Activated CD8-positive, alpha-beta memory T cell treated with anti-CD3 and anti-CD28 coated beads, Interleukin-2, amount 50 U/mL, for 48 hours (primary cell): ENCODE data around the gene SLC44A1.

Experiments
- DNase-seq: peaks from one replicate; pipeline ENCODE4 v3.0.0-alpha.2; 2020

Gene SLC44A1

DNA sequence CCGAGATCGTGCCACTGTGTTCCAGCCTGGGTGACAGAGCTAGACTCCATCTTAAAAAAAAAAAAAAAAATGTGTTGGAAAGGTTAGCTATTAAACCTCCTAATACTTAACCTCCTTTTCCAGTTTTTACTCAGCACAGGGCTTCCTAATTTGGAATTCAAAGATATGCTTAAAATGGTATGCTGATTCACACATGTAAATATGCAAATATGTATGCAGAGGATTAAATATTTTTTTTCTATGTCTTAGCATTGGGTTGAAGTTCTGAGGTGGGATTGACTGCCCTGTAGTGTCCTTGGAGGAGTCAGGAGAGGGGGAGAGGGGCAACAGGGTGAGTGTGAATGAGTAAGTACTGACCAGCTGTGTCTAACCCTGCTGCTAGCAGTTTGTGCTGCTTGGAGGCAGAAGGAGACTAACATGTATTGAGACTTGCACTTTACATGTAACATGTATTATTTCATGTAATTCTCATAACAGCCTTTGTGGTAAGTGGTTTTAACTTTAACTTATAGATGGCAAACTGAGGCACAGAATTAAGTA, 63.2 kb downstream of the SLC44A1 start:
- DNase-seq = no peak

DNA sequence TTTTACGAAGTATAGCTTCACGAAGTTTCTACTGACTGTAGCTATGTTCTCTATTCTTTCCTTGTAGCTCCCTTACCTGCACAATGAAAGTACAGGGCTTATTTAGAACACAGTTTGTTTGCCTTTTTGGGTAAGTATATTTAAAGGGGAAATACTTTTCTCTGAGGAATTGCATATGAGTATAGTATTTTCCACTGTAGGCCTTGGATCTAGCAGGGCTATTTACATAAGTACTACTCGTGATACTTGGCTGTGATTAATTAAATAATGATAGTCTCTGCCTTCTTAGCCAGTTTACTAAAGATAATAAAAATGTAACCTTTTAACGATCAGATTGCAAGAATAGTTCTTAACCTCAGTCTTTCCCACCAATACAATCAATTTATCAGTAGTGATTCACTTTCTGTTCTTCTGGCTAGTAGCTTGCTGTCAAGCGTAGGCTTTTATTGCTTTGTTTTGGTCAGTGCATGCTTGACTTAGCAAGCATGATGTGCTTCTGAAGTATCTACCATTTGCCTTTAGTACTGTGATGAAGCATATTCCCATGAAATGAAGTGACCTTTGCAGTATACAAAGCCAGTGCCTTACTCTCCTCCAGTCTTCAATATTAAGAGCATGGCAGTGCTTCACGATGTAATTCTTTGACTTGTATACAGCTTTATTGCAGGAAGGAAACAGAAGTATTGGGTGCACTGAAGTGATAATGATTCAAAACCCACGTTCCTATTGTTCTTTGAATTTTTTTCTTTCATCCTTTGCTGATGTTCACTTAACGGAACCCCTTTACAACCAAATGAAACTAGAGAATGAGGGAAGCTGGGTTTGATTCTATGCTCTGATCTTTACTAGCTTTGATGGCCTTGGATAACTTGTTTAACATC, 64.2 kb downstream of the SLC44A1 start:
- DNase-seq = no peak

DNA sequence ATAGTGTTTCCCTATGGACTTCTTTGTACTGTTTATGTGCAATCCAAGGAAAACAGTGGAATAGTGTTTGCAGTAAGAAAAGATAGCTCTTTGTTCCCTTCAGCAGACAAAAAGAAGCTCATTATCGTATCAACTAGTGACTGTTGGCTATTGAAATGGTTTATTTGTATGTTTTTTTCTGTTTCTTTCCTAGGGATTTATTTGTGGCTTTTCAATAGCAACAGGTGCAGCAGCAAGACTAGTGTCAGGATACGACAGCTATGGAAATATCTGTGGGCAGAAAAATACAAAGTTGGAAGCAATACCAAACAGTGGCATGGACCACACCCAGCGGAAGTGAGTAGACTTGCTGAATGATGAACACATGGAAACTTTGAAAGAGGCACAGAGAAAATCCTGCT, 65.1 kb downstream of the SLC44A1 start:
- no peak for DNase-seq

DNA sequence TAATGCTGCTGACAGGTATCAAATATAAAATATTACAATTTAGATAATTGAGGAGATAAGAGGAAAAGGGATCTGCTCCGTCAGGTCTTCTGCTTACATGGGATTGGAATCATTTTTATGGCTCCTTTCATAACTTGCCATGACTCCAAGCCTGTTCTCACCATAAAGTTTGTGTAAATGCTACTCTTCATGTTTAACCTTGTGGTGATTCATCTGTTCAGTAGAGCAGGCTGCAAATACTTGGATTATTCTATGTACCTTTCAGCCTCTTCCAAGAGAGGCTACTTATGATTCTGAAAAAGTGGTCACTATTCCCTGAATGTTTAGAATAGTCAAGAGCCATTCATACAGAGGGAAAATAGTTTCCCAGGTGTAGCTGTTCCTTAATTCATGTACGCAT, 66.9 kb downstream of the SLC44A1 start:
- no peak for DNase-seq

DNA sequence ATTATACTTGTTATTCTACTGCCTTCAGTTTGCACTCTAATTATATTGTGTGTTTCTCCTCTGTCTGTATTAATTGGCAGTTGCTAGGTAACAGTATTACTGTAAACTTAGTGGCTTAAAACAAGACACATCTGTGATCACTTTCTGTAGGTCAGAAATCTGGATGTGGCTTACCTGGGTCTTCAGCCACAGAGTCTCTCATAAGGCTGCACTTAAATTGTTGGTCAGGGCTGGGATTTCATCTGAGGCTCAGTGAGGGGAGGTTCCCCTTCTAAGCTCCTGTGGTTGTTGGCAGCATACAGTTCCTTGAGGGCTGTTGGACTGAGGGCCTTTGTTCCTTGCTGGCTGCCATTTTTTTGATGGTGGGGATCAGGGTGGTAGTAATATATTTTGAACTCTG, 68.8 kb downstream of the SLC44A1 start:
- no peak for DNase-seq

DNA sequence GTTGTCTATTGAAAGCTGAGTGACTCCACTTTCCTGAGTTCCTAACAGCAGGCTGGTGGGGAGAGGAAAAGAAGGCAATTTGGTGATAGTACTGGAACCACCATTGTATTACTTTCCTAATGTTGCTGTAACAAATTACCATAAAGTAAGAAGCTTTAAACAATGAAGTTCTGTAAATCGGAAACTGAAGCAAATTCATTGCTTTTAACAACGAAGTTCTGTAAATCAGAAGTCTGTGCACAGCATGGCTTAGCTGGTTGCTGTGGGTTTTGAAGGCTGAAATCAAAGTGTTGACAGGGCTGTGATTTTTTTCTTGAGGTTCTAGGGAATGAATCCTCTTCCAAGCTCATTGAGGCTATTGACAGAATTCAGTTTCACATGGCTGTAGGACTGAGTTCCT, 72.3 kb downstream of the SLC44A1 start:
- DNase-seq = no peak

DNA sequence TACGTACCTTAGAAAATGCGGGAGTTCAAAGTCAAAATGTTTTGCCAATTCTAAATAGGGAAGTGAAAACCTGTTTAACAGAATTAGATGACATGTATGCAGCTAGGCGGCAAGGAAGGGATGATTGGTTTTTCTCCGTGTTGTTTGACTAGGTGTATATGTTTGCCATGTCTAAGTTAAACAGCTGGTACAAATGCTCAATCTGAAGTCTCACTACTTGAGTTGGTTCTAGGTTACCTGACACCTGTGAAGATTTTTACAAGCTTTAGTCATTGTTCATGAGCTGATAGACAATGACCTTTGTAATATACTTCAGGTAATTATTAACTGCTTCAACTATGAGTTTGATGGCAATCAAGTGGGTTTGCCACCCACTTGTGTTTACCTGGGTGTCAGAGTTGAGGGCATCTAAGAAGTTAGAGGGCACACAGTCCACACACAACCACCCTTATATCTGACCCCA, 74.3 kb downstream of the SLC44A1 start:
- no peak for DNase-seq

DNA sequence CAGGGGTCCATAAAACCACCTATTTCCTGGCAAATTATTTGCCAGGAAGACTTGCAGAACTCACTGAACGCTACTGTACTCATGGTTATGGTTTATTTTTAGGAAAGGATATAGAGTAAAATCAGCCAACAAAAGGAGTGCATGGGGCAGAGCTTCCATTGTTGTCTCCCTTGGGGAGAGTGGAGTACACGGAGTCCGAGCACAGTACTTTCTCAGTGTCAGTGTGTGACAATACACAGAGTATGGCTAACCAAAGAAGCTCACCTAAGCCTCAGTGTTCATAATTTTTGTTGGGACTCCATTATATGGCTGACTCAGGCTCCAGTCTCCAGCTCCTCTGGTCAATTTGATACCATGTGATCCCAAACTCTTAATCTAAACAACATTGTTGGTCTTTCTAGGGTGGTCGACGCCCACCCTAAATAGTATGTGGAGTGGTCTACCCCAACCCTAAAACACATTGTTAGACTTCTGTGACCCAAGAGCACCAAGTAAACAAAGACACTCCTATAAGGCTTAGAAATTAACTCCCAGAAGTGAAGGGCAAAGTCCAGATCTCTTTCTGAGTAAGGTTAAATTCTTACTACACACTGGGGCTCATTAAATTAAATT, 74.9 kb downstream of the SLC44A1 start:
- DNase-seq = no peak

DNA sequence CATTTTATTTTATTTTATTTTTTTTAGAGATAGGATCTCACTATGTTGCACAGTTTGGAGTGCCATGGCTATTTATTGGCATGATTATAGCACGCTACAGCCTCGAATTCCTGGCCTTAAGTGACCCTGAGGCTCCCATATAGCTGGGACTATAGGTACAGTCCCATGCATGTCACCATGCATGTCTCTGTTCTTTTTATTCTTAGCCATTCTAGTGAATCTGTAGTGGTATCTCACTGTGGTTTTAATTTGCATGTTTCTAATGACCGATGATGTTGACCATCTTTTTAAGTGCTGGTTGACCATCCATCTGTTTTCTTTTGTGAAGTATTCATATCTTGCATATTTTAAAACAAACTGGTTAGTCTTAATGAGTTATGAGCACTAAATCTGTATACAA, 76.1 kb downstream of the SLC44A1 start:
- DNase-seq = no peak

DNA sequence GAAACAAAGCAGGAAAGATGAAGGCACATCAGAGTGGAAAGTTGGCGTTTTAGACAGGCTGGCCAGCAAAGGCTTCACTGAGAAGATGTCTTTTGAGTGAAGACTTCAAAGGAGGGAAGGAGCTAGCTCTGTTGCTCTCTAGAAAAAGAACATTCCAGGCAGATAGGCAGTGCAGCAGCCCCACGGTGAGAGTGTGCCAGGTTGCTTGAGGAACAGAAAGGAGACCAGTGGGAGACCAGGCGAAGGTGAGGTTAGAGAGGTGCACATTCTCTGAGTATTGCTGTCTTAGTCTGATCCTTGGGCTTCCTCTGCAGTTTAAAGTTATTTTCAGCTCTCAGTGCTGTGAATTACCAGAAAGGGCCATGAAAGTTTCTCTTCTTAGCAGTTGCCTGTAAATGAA, 83.8 kb downstream of the SLC44A1 start:
- no peak for DNase-seq

DNA sequence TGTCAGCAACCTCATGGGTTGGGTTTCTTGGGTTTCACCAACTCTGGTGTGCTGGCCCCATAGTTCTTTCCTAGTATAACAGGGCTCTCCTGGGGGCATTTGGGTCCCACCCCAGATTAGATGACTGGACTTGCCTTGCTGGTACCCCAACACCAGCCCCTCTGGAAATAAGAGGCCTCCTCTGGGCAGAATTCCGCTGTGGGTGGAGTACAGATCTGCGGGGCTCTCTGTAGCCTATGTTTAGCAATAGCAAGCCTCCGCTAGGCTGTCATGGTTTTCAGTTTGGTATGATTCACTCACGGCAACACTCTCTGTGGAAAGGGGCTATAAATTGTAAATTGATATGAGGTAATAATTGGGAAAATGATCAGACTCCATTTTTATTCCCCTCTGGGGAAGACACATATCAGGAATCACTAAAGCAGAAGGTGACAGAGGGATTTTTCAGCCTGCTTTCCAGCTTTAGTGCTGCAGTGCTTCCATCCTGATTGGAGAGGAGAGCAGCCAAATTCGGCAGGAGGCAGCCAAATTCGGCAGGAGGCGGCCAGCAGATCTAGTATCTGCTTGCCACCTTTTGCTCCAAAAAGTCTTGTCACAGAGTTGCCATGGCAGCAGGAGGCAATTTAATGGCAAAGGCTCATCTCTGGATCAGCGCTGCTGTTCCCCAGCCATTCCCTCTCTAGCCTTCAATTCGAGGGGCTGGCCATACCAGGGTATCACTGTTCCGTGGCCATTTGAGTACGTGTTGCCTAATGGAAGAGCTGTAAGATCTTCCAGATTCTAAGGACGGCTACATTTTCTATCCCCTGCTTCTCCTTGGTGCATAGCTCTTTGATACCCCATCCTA, 84.6 kb downstream of the SLC44A1 start:
- DNase-seq = no peak

DNA sequence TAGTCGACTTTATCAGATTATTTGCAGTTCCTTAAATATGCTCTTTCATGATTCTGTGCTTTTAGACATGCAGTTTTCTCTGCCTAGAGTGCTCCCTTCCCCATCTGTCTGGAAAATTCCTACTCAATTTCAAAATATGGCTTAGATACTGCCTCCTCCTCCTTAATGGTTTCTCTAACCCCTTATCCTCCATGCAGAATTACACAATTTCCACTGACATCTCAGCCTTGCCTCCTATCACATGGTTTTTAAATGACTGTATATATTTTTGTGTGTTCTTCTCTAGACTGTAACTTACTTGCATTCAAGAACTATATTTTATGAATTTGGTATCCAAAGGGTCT, 85.2 kb downstream of the SLC44A1 start:
- no peak for DNase-seq

DNA sequence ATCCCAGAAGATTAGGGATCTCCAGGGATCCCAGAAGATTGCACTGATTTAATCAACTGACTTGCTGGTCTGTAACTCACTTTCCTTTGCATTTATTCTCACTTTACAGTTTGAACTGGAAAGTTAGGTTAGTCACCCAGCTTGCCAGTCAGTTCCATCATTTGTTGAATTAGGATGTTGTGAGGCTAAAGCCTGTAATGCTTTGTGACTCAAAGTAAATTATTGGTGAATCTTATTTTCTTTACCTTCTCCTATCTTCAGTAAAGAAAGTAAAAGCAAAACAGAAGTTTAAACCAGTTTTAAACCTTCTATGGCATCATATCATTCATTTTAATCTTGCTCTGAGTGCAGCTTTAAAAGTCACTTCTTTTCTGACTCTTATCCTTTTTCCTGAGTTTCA, 85.8 kb downstream of the SLC44A1 start:
- no peak for DNase-seq

DNA sequence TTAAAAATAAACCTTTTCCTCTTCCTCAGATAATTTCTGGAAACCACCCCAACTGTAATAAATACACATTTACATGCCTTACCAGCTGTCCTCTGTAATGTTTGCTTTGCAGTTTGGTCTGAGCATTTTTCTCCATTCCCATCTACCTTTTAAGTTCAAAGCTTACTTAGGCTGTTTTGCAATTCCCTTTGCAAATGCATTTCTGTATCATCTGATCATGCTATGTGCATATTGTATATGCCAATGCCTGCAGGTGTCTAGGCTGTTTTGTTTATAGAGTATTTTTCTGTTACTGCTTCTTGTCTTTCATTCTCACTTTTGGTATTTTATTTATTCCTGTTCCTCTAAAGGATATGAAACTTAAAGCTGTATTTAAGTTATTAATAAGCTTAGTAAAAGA, 86.3 kb downstream of the SLC44A1 start:
- DNase-seq = no peak

DNA sequence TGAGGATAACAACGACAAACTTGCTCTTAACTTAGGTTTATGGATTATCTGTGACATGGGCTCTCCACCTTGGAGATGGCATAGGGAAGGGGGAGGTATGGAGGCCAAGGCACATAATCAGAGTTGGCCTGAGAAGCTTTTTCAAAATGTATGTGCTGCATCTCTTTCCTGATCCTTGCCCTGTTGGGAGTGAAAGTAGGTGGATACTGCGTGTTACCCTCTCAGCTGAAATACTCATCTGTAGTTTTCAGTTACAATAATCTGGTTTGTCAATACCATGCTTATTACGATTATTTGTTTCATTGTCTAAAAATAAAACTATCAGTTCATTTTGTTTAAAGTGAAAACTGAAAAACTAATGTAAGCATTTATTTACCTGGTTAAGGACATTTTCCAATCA, 86.7 kb downstream of the SLC44A1 start:
- DNase-seq = no peak

DNA sequence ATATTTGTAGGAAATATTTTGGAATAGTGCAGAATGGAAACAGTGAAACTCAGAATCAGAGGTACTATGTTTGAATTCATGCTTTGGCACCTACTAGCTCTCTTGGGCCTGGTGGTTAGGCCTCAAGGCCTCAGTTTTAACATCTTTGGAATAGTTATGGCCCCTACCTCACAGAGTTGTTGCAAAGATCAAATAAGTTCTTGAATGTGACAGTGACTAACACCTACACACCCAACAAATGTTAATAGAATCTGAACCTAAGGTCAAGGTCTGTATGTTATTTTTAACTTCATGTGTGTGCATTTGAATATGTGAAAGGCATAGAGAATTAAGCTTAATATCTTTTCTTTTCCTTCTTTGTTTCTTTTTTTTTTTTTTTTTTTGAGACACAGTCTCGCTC, 87.3 kb downstream of the SLC44A1 start:
- DNase-seq = no peak

DNA sequence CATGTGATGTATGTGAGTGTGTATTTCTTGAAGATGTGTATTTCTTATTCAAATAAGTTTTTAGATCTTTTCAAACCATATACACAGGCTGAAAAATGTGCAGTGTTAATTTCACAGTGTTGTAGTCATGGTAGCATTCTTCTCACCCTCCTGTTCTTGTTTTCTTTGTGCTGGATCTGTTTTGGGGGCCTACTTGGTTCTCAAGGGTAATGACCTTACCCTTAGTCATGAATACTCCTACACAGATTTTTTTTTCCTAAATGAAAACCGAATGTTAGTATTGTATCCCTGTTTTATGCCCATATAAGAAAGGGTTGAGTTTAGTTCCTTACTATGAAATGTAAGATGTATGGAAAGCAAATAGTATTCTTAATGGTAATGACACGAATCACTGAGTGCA, 88.0 kb downstream of the SLC44A1 start:
- DNase-seq = no peak

DNA sequence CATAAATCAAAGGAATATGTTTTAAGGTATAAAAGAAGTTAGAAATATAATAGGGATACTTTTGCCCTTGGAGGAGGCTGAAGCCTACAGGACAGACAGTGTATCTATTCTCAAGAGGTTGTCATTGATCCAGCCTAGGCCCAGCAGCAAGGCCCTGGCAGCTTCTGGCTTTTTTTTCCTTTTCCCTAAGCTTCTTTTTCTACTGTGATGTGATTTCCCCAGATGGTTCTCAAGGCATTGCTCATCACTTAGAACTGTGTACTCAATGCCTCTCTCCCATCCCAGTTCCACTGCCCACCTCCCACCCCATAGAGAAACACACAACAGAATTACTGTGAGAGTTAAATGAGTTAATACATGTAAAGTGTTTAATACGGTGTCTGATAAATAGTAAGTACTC, 88.6 kb downstream of the SLC44A1 start:
- DNase-seq = no peak

DNA sequence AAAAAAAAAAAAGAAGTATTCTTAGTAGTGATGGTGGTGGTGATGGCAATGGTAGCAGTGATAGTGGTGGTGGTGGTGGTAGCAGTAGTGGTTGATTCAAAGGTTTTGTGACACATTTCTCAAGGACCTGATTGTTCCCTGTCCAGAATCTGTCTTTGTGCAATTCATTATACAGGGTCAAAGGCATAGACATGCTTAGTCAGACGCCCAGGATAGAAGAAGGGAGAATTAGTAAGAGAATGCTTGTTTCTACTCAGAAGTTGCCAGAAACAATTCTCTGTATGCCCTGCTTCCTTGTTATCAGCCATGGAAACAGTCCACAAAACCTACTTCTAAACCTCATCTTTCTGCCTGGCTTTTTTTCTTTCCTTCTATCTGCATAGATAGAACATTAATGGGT, 89.4 kb downstream of the SLC44A1 start:
- no peak for DNase-seq

DNA sequence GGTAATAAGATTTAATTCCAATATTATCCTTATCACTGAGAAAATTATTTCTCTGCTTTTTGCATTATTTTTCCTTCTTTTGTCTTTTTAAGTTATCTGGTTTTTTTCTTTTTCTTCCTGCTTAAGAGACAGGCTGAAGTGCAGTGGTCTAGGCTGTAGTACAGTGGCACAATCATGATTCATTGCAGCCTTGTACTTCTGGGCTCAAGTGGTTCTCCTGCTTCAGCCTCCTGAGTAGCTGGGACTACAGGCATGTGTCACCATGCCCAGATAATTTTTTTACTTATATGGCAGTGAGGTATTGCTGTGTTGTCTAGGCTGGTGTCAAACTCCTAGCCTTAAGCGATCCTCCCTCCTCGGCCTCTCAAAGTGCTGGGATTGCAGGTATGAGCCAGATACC, 93.9 kb downstream of the SLC44A1 start:
- no peak for DNase-seq

DNA sequence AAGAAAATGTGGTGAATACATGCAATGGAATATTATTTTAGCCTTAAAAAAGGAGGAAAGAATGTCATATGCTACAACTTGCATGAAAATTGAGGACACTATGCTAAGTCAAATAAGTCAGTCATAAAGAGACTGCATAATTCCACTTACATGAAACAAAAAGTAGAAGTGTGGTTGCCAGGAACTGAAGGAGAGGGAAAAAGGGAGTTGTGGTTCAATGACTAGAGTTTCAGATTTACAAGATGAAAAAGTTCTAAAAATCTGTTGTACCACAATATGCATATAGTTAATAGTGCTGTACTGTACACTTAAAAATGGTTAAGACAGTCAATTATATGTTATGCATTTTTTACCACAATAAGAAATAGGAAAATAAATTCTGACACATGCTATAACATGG, 95.4 kb downstream of the SLC44A1 start:
- no peak for DNase-seq

DNA sequence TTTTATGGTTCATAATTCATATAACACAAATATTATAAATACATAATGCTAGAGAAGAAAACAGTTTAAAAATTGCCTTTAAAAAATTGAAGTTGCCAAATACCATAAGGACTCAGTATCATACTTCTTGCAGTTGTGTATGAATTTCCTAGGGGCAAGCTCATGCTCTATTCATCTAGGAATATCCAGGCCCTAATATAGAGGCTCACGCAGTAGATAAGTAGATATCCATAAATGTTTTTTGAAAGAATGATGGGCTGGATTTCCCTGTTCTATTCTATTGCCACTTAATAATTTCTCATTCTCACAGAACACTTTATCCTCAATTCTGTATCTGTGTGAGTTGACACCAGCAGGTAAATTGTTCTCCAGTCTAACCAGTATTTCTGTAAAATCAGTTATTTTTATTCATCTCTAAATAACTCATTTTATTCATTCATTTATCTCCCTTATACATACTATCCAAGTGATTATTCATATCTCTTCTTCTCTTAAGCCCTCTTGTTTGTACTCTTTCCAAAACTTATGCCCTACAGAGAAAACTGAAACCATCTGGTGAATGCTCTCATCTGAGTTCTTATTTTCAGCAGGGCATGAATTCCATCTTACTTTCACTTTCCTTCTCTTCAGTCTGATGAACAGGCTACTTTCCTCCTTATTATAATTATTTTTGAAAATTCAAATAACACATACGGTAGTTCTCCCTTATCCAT, 97.1 kb downstream of the SLC44A1 start:
- DNase-seq = no peak

DNA sequence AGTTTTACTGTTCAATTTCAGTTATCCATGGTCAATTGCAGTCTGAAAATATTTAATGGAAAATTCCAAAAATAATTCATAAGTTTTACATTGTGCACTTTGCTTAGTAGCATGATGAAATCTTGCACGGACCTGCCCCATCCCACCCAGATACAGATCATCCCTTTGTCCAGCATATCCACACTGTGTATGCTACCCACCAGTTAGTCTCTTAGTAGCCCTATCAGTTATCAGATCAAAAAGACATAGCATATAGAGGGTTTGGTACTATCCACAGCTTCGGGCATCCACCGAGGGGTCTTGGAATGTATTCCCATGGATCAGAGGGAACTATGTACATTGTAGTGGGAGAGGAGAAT, 97.7 kb downstream of the SLC44A1 start:
- DNase-seq = no peak
